A673 (cell line): ENCODE results near the gene ZBTB32. TPM values are rescaled to one million over a fixed set of nuclear protein-coding genes. Genes with fewer than 3 reads are reported as not detected.

Experiments used
- BruUV-seq: library from RNA; stranded (reverse); fragments of 400-500 nt; replicated peaks from 2 replicates; lab custom pipeline; 2021; lab: Mats Ljungman, UMichigan
- CTCF ChIA-PET: fragments of 300-600 bp; sonication (Branson Sonifier 250); formaldehyde crosslinking; loops from one replicate; lab custom pipeline; 2022; ENCODE audit warnings: antibody characterized with exemption; lab: Charles Lee
- POLR2A ChIA-PET: fragments of 300-600 bp; sonication (Branson Sonifier 250); formaldehyde crosslinking; loops from one replicate; lab custom pipeline; 2022; ENCODE audit warnings: antibody characterized with exemption; ENCODE audit not compliant: low non-redundant PET; lab: Charles Lee
- DNase-seq: peaks from one replicate; pipeline ENCODE4 v3.0.0-alpha.2; 2015; ENCODE audit warnings: low spot score
- H3K27ac ChIP-seq: fragments of 200-600 bp; sonication (generic); 2 replicates; pipeline ENCODE4 v1.5.1; 2016; ENCODE audit warnings: mixed run types, low read depth, mild to moderate bottlenecking, mixed read lengths, antibody characterized with exemption, low read length; ENCODE audit not compliant: poor library complexity, severe bottlenecking
- H3K27me3 ChIP-seq: fragments of 200-600 bp; sonication (generic); replicated peaks from 2 replicates; pipeline ENCODE4 v1.6.1; 2017; ENCODE audit warnings: mixed run types, low read depth, mild to moderate bottlenecking, mixed read lengths, antibody characterized with exemption, low read length; ENCODE audit not compliant: insufficient read depth, poor library complexity
- H3K36me3 ChIP-seq: fragments of 200-600 bp; sonication (generic); 2 replicates; pipeline ENCODE4 v1.6.1; 2016; ENCODE audit warnings: mixed run types, mild to moderate bottlenecking, mixed read lengths, antibody characterized with exemption, low read length; ENCODE audit not compliant: insufficient read depth, poor library complexity, severe bottlenecking
- H3K4me1 ChIP-seq: fragments of 200-600 bp; sonication (generic); 2 replicates; pipeline ENCODE4 v1.6.1; 2017; ENCODE audit warnings: mixed run types, mild to moderate bottlenecking, mixed read lengths, antibody characterized with exemption, low read length; ENCODE audit not compliant: insufficient read depth, poor library complexity, severe bottlenecking
- H3K4me3 ChIP-seq: fragments of 200-600 bp; sonication (generic); 2 replicates; pipeline ENCODE4 v1.5.1; 2016; ENCODE audit warnings: low read depth, mixed run types, mild to moderate bottlenecking, mixed read lengths, low read length; ENCODE audit not compliant: poor library complexity, severe bottlenecking
- H3K9me3 ChIP-seq: fragments of 200-600 bp; sonication (generic); 2 replicates; pipeline ENCODE4 v1.6.1; 2016; ENCODE audit warnings: mixed run types, low read depth, mild to moderate bottlenecking, mixed read lengths, antibody characterized with exemption, low read length; ENCODE audit not compliant: poor library complexity, severe bottlenecking
- EZH2 ChIP-seq: fragments of 200-600 bp; sonication (generic); IDR thresholded peaks from 2 replicates; pipeline ENCODE4 v1.6.1; 2017; ENCODE audit warnings: borderline replicate concordance, low read depth, mild to moderate bottlenecking, mixed read lengths, antibody characterized with exemption, low read length; ENCODE audit not compliant: poor library complexity, severe bottlenecking
- intact Hi-C: fragments of 100-400 bp; cut with micrococcal nuclease; formaldehyde crosslinking; loops from one replicate; pipeline ENCODE4 v1.10.0; 2022; ENCODE audit not compliant: unreplicated experiment
- total RNA-seq: library from RNA; stranded (reverse); gene quantifications from 2 replicates; pipeline ENCODE4 v1.2.3, GENCODE V29; 2021
- TF ChIP-seq, protein P1 (sequence below): fragments of 300-800, 200-600 bp; sonication (generic); conservative IDR thresholded peaks from 2 replicates; pipeline ENCODE4 v1.5.1; 2017; ENCODE audit warnings: low read depth, mild to moderate bottlenecking, antibody characterized with exemption, low read length, moderate library complexity, mixed read lengths

The ZBTB32 gene
- total RNA-seq, 1 experiment from 2014 or later, result not detected

DNA sequence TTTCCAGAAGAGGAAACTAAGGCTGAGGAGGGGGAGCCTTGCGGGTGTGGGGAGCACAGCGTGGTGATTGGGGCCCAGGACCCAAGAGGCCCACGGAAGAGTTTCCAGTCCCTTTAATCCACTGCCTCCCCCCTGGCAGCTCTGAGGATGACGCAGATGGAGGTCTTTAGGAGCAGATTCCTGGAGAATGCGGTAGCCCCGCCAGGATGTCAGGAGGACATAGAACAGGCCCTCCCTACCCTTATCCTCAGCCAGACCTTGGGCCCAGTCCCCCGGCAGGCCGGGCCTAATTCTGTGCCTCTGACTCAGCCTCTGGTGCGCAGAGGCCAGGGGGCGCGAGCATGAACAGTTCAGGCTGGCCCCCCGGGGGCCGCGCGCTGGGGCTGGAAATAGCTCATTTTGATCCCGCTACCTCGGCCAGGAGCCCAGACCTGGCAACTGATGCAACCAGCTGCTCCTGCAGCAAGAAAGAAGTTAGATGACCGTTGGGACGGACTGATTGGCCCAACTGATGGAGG, 52.9 kb downstream of the ZBTB32 start:
- CTCF ChIA-PET, result no interaction called here
- Histone ChIP-seq H3K4me1 (peaks cover 32% of the 10 kb centered on the region), H3K4me3 (peak overlapping the region; percentile 86), H3K27me3 (no peaks in the 10 kb centered on the region), H3K36me3 (peaks cover 23% of the 10 kb centered on the region), H3K27ac (peak overlapping the region; percentile 78), H3K9me3 (no peaks in the 10 kb centered on the region)
- intact Hi-C loops, result no loop called here
- POLR2A ChIA-PET, result interaction anchor here (1.0 kb wide), 1 partner anchor 9 kb away, joined by 3 read pairs; the partner anchor contains the start of gene LIN37
- TF ChIP-seq, protein P1, sequence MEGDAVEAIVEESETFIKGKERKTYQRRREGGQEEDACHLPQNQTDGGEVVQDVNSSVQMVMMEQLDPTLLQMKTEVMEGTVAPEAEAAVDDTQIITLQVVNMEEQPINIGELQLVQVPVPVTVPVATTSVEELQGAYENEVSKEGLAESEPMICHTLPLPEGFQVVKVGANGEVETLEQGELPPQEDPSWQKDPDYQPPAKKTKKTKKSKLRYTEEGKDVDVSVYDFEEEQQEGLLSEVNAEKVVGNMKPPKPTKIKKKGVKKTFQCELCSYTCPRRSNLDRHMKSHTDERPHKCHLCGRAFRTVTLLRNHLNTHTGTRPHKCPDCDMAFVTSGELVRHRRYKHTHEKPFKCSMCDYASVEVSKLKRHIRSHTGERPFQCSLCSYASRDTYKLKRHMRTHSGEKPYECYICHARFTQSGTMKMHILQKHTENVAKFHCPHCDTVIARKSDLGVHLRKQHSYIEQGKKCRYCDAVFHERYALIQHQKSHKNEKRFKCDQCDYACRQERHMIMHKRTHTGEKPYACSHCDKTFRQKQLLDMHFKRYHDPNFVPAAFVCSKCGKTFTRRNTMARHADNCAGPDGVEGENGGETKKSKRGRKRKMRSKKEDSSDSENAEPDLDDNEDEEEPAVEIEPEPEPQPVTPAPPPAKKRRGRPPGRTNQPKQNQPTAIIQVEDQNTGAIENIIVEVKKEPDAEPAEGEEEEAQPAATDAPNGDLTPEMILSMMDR, result no peak
- TF ChIP-seq EZH2, result no peak
- peak; percentile 49 for DNase-seq
- BruUV-seq, result no TSS peak

DNA sequence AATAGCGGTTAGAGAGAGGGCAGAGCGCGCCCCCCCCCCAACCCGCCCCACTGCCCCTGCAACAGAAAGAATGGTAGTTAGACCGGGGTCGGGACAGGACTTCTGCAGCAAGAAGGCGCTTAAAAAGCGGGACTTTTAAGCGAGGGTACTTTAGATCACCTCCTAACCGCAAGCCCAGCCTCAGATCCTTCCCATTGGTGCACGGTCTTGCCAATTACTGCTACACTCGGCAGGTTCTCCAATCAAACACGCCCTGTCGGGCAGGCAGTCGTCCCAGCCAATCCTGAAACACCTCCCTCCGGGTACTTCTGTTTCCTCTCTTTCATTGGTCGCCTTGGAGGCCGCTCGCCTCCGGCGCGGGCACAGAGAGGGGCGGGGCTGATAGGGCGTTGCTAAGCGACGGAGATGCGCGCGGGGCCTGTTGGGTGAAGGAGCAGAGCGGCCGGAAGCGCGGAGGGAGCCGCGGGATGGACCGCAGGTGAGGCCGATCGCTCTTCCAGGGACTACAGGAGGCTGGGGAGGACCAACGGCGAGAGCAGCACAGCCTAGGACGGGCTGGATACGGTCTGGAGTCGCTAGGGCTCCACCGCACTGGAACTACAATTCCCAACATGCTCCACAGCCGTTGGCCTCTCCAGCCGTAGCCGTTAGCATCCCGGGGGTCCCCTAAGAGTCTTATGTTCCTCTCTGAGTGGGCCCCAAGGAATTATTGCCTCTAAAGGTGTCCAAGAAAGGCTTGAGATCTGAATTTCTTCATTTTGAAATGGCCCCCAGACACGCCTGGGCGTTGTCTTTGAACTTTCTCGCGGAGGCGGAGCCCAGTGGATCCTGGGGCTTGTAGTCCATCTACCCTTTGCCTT, 53.6 kb downstream of the ZBTB32 start, which contains the start of gene PROSER3:
PROSER3 (plus strand) TSS at position 428 of the 860 bp plus-strand sequence; CDS start at position 468, 40 bp downstream.
- no peaks in the 10 kb centered on the region for H3K27me3 ChIP-seq
- TF ChIP-seq, protein P1, result no peak
- no peak for TF ChIP-seq EZH2
- H3K9me3 ChIP-seq, result no peaks in the 10 kb centered on the region
- POLR2A ChIA-PET, result interaction anchor here (1.0 kb wide), 1 partner anchor 10 kb away, joined by 3 read pairs; the partner anchor contains the start of gene LIN37
- H3K4me1 ChIP-seq, result peaks cover 32% of the 10 kb centered on the region
- peaks cover 24% of the 10 kb centered on the region for H3K36me3 ChIP-seq
- peak within 1 kb of the TSS; percentile 86 for H3K4me3 ChIP-seq
- peak; percentile 100 for DNase-seq
- TSS peak; percentile 75 for BruUV-seq
- intact Hi-C loops, result no loop called here
- CTCF ChIA-PET, result no interaction called here
- H3K27ac ChIP-seq, result peak within 1 kb of the TSS; percentile 94

DNA sequence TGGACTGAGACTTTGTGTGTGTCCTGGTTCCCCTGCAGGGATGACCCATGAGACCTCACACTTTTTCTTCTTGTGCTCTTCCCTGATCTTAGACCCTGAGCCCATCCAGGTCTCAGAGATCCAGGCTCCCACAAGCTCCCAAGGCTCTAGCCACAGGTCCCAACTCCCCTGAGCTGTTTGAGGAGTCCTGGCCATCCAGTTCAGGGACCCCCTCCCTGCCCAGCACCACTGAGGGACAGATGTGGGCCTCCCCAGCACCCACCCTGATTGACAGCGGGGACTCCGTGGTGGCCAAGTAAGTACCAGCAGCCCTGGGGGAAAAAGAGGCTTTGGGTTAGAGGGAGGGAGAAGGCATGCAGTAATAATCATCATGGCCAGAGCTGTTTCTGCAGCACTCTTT, 55.3 kb downstream of the ZBTB32 start:
- H3K9me3 ChIP-seq, result no peaks in the 10 kb centered on the region
- TF ChIP-seq EZH2, result no peak
- TF ChIP-seq, protein P1, result no peak
- H3K4me3 ChIP-seq, result no peak overlapping the region
- intact Hi-C loops, result no loop called here
- no peak for DNase-seq
- H3K36me3 ChIP-seq, result peaks cover 31% of the 10 kb centered on the region
- peaks cover 32% of the 10 kb centered on the region for H3K4me1 ChIP-seq
- POLR2A ChIA-PET, result no interaction called here
- H3K27ac ChIP-seq, result no peak overlapping the region
- CTCF ChIA-PET, result no interaction called here
- BruUV-seq, result no TSS peak
- no peaks in the 10 kb centered on the region for H3K27me3 ChIP-seq
